ENCODE data around the gene SFTPA2.

DNA sequence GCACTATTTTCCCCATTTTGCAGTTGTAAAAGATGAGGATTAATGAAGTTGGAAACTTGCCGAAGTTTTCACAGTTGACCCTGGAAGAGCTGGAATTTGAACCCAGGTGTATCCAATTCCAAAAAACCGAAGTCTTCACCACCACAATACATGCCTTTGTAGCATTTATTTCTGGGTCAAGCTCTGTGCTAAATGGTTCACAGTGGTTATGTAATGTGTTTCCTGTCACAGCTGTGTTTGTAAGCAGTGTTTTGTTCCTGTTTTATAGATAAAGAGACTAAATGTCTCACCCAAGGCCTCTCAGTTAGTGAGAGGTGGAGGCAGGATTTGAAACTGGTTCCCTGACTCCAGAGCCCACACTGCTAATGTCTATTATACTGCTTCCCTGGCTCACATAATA, 17.6 kb downstream of the SFTPA2 start:
- TF ChIP-seq, protein P1, sequence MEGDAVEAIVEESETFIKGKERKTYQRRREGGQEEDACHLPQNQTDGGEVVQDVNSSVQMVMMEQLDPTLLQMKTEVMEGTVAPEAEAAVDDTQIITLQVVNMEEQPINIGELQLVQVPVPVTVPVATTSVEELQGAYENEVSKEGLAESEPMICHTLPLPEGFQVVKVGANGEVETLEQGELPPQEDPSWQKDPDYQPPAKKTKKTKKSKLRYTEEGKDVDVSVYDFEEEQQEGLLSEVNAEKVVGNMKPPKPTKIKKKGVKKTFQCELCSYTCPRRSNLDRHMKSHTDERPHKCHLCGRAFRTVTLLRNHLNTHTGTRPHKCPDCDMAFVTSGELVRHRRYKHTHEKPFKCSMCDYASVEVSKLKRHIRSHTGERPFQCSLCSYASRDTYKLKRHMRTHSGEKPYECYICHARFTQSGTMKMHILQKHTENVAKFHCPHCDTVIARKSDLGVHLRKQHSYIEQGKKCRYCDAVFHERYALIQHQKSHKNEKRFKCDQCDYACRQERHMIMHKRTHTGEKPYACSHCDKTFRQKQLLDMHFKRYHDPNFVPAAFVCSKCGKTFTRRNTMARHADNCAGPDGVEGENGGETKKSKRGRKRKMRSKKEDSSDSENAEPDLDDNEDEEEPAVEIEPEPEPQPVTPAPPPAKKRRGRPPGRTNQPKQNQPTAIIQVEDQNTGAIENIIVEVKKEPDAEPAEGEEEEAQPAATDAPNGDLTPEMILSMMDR (IDR thresholded peaks at IDR 0.05) = no peak
- TF ChIP-seq EP300 (IDR thresholded peaks at IDR 0.05) (no peak), POLR2A (IDR thresholded peaks at IDR 0.05) (no peak)

Data from suprapubic skin (tissue), 3 donors.